ENCODE measurements around the gene DCUN1D1.
A peak's percentile ranks its signal among the peaks of the same experiment; 100 is the strongest.

DCUN1D1 gene

DNA sequence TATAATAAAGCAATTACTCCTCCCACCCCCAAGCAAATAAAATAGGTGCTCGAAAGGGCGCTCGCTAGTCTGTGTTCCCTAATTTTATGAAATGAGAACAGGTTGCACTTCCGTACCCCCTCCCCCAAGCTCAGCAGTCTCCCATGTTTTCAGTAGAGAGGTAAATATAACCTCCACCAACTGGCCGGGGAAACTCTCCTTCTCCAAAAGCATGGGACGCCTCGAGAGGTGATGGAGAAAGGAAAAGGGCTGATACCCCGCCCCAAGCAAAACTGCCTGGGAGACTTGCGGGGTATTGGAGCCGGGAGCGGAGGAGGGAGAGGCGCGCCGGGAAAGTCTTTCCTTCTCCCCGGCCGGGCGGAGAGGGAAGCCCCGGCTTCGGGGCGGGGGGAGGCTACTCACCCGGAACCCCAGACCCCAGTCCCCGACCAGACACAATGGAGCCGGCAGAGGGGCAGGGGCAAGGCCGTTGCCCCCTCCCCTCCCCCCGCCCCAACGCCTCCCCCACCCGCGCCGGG, 605 bp downstream of the DCUN1D1 start:
- peak overlapping the region; percentile 75 for H3K27ac ChIP-seq
- H3K9me3 ChIP-seq (ENCODE audit: severe bottlenecking): no peaks in the 10 kb centered on the region
- H3K36me3 ChIP-seq: no peaks in the 10 kb centered on the region
- DNase-seq: peak; percentile 29
- TF ChIP-seq, protein P1, sequence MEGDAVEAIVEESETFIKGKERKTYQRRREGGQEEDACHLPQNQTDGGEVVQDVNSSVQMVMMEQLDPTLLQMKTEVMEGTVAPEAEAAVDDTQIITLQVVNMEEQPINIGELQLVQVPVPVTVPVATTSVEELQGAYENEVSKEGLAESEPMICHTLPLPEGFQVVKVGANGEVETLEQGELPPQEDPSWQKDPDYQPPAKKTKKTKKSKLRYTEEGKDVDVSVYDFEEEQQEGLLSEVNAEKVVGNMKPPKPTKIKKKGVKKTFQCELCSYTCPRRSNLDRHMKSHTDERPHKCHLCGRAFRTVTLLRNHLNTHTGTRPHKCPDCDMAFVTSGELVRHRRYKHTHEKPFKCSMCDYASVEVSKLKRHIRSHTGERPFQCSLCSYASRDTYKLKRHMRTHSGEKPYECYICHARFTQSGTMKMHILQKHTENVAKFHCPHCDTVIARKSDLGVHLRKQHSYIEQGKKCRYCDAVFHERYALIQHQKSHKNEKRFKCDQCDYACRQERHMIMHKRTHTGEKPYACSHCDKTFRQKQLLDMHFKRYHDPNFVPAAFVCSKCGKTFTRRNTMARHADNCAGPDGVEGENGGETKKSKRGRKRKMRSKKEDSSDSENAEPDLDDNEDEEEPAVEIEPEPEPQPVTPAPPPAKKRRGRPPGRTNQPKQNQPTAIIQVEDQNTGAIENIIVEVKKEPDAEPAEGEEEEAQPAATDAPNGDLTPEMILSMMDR (IDR thresholded peaks at IDR 0.05; ENCODE audit: low read depth, low read length): no peak
- no peaks in the 10 kb centered on the region for H3K27me3 ChIP-seq (ENCODE audit: insufficient read depth, low read depth, severe bottlenecking)
- peak overlapping the region; percentile 97 for H3K4me3 ChIP-seq (ENCODE audit: low read depth, low read length)

DNA sequence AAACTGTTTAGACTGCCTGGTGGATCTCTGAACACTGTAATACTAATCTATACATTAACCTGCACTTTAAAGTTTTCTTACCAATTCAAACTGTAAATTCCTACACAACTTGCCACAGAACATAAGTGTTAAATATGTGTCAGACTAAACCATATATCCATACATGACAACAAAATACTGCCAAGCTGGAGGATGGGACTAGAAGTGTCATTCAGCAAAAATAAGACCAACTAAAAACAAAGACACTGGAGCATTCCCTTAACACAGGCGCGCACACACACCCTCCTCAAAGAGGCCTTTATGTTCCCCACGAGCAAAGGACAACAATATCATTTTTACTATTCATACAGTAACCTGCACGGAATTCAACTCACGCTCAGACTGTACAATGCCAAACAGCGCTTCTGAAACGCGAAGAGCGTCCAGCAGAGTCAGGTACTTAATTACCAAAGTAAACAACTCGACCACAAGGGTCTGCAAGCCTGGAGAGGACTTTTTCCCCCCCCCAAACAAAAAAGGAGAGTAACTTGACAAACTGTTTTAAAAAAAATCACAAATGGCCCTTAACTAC, 1.1 kb downstream of the DCUN1D1 start:
- no peaks in the 10 kb centered on the region for H3K27me3 ChIP-seq (ENCODE audit: insufficient read depth, low read depth, severe bottlenecking)
- TF ChIP-seq, protein P1 (IDR thresholded peaks at IDR 0.05; ENCODE audit: low read depth, low read length): no peak
- H3K9me3 ChIP-seq (ENCODE audit: severe bottlenecking): no peaks in the 10 kb centered on the region
- peak overlapping the region; percentile 97 for H3K4me3 ChIP-seq (ENCODE audit: low read depth, low read length)
- no peaks in the 10 kb centered on the region for H3K36me3 ChIP-seq
- no peak for DNase-seq
- H3K27ac ChIP-seq: no peak overlapping the region

DNA sequence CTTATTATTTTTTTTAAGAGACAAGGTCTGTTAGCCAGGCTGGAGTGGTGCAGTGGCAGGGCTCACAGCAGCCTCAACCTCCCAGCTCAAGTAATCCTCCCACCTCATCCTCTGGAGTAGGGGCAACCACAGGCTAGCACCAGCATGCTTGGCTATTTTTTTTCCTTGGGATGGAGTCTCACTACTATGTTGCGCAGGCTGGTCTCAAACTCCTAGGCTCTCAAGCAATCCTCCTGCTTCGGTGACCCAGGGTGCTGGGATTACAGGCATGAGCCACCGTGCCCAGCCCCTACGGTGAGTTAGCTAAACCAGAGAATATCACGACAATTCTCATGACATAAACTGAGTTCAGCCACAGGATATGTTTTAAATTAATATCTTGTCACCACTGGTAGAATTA, 2.0 kb downstream of the DCUN1D1 start:
- TF ChIP-seq, protein P1 (IDR thresholded peaks at IDR 0.05; ENCODE audit: low read depth, low read length): no peak
- H3K27me3 ChIP-seq (ENCODE audit: insufficient read depth, low read depth, severe bottlenecking): no peaks in the 10 kb centered on the region

DNA sequence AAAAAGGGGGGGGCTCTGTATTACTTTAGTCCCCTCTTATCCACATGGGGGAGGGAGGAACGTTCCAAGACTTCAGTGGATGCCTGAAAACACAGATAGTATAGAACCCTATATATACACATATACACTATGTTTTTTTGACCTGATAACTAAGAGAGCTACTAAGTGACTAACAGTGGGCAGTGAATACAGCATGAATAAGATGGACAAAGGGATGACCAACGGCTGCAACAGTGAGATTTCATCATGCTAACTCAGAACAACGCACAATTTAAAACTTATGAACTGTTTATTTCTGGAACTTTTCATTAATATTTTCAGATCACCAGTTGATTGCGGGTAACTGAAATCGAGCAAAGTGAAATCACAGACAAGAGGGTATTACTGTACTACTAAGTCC, 7.3 kb downstream of the DCUN1D1 start:
- Histone ChIP-seq H3K9me3 (ENCODE audit: severe bottlenecking) (no peaks in the 10 kb centered on the region), H3K36me3 (no peaks in the 10 kb centered on the region), H3K27me3 (ENCODE audit: insufficient read depth, low read depth, severe bottlenecking) (no peaks in the 10 kb centered on the region), H3K4me3 (ENCODE audit: low read depth, low read length) (no peak overlapping the region), H3K27ac (no peak overlapping the region)
- TF ChIP-seq, protein P1 (IDR thresholded peaks at IDR 0.05; ENCODE audit: low read depth, low read length): no peak
- DNase-seq: no peak

More for the DNA sequence above, 2.0 kb downstream of the DCUN1D1 start:
- Histone ChIP-seq H3K9me3 (ENCODE audit: severe bottlenecking) (no peaks in the 10 kb centered on the region), H3K36me3 (no peaks in the 10 kb centered on the region), H3K4me3 (ENCODE audit: low read depth, low read length) (no peak overlapping the region), H3K27ac (no peak overlapping the region)
- DNase-seq: no peak

DNA sequence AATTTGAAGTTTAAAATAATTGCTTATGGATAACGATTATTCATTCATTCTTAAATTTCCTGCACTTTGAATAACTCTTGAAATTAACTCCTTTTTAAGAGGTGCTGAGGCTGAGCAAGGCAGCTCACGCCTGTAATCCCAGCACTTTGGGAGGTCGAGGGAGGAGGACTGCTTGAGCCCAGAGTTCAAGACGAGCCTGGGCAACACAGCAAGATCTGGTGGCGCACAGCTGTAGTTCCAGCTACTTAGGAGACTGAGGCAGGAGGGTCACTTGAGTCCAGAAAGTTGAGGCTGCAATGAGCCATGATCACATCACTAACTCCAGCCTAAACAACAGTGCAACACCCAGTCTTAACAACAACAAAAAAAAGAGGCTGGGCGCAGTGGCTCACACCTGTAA, 8.0 kb downstream of the DCUN1D1 start:
- Histone ChIP-seq H3K27ac (no peak overlapping the region), H3K4me3 (ENCODE audit: low read depth, low read length) (no peak overlapping the region), H3K9me3 (ENCODE audit: severe bottlenecking) (no peaks in the 10 kb centered on the region), H3K27me3 (ENCODE audit: insufficient read depth, low read depth, severe bottlenecking) (no peaks in the 10 kb centered on the region), H3K36me3 (no peaks in the 10 kb centered on the region)
- TF ChIP-seq, protein P1 (IDR thresholded peaks at IDR 0.05; ENCODE audit: low read depth, low read length): no peak
- no peak for DNase-seq

DNA sequence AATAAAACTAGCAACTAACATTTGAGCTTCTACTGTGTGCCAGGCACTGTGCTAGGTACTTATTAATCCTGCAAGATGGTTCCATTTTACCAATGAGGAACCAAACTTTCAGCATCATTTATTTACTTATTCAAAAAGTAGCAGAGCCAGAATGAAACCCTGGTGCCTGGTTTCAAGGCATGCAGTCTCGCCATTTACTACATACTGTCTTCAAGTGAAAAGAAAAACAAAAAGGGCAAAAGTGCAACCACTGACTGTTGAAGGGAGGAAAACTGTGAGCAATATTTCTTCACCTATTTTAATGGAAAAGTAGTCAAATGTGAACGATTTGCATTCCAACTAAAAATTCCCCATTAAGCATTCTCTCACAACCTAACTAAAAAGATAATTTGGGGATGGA, 8.7 kb downstream of the DCUN1D1 start:
- Histone ChIP-seq H3K36me3 (no peaks in the 10 kb centered on the region), H3K9me3 (ENCODE audit: severe bottlenecking) (no peaks in the 10 kb centered on the region), H3K27ac (no peak overlapping the region), H3K4me3 (ENCODE audit: low read depth, low read length) (no peak overlapping the region), H3K27me3 (ENCODE audit: insufficient read depth, low read depth, severe bottlenecking) (no peaks in the 10 kb centered on the region)
- TF ChIP-seq, protein P1 (IDR thresholded peaks at IDR 0.05; ENCODE audit: low read depth, low read length): no peak
- DNase-seq: no peak

Measured in WERI-Rb-1 (cell line).